OCI-LY3 (cell line): ENCODE results near the gene STMN3.

ENCODE experiments used
- CTCF ChIP-seq: fragments of 200-600, 300-600 bp; sonication (generic); IDR thresholded peaks from 2 replicates; pipeline ENCODE4 v1.5.1; 2014; ENCODE audit warnings: antibody characterized with exemption, low read length, low read depth
- EZH2phosphoT487 ChIP-seq: fragments of 200-600 bp; shearing (Covaris generic); IDR thresholded peaks from 2 replicates; pipeline ENCODE4 v1.6.1; 2018; ENCODE audit warnings: antibody characterized with exemption, mixed run types, low read depth

DNA sequence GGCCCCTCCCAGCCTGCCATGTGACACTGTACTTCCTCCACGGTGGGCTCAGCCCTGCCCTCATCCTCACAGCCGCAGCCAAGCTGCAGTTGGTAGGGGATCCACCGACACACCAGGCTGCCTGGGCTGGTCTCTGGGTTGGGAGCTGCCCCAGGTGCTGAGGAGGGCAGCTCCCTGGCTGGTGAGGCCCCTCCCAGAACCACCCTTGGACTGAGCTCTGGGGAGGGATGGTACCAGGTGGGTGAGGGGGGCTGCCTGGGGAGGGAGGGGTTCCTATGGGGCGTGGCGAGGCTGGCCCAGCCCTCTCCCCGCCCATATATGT, 43.0 kb upstream of the STMN3 start:
- TF ChIP-seq CTCF: no peak
- TF ChIP-seq EZH2phosphoT487: no peak
